ENCODE measurements around the gene INS. TPM values are rescaled to one million over a fixed set of nuclear protein-coding genes. Genes with fewer than 3 reads are reported as not detected.

The INS gene
- total RNA-seq, 2 experiments from 2014 or later, result not detected

DNA sequence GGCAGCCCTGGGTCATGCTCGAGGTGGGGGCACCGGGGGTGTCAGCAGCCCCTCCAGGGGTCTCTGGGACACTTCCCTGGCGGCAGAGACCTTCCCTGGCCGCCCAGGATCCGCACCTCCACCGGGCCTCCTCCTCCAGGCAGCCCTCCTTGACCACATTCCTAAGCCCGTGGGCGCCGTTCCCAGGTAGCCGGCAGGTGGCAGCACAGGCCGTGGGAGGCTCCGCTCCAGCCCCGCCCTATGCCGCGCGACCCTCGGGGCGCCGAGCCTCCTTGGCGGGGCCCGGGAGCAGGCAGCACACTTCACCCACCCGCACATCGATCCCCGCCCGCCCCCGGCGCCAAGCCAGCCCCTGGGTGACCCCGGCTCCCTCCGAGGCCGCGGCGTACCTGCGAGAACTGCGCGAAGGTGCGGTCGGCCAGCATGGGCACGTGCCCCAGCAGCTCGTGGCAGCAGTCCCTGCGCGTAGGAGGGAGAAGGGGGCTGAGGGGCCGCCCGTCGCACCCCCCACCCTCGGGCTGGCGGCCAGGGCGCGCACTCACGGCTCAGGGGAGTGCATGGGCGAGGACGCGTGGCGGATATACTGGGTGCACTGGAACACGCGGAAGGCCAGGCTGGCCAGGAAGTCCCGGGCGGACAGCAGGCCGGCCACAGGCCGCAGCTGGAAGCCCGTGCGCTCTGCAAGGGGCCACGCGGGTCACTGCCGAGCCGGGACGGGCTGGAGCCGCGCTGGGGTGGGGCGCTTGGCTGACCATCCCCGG is 5.3 kb upstream of the INS start:
- H3K4me3 Mint-ChIP-seq, result no peak overlapping the region
- ATAC-seq (peak; percentile 71), DNase-seq (peak; percentile 50)
- no peak overlapping the region for H3K27ac Mint-ChIP-seq
- H3K4me1 Mint-ChIP-seq (ENCODE audit: low read depth), result no peaks in the 10 kb centered on the region
- ChIA-PET CTCF (interaction anchor here (0.7 to 3.2 kb wide), 3 partner anchors 83 to 255 kb away, joined by 3 to 11 read pairs (median 4); no protein-coding TSS in a partner anchor), POLR2A (no interaction called here)
- H3K27me3 Mint-ChIP-seq (ENCODE audit: low read depth), result no peaks in the 10 kb centered on the region
- no peaks in the 10 kb centered on the region for H3K9me3 Mint-ChIP-seq (ENCODE audit: insufficient read depth)
- no peaks in the 10 kb centered on the region for H3K36me3 Mint-ChIP-seq (ENCODE audit: low read depth)

GRCh38 chr11:2165571-2165970 is 4.6 kb upstream of the INS start:
- CTCF ChIA-PET, result interaction anchor here (1.6 to 3.2 kb wide), 2 partner anchors 139 to 255 kb away, joined by 4 to 11 read pairs; no protein-coding TSS in a partner anchor
- POLR2A ChIA-PET, result no interaction called here
- Mint-ChIP-seq H3K27me3 (ENCODE audit: low read depth) (no peaks in the 10 kb centered on the region), H3K9me3 (ENCODE audit: insufficient read depth) (no peaks in the 10 kb centered on the region), H3K4me1 (ENCODE audit: low read depth) (no peaks in the 10 kb centered on the region), H3K36me3 (ENCODE audit: low read depth) (no peaks in the 10 kb centered on the region), H3K27ac (no peak overlapping the region), H3K4me3 (no peak overlapping the region)
- ATAC-seq (no peak), DNase-seq (no peak)

GRCh38 chr11:2164861-2165555 is 4.0 kb upstream of the INS start:
- no peak overlapping the region for H3K4me3 Mint-ChIP-seq
- H3K4me1 Mint-ChIP-seq (ENCODE audit: low read depth), result no peaks in the 10 kb centered on the region
- ATAC-seq (no peak), DNase-seq (no peak)
- ChIA-PET POLR2A (no interaction called here), CTCF (interaction anchor here (1.6 to 3.2 kb wide), 2 partner anchors 140 to 256 kb away, joined by 4 to 11 read pairs; no protein-coding TSS in a partner anchor)
- no peaks in the 10 kb centered on the region for H3K36me3 Mint-ChIP-seq (ENCODE audit: low read depth)
- no peak overlapping the region for H3K27ac Mint-ChIP-seq
- no peaks in the 10 kb centered on the region for H3K9me3 Mint-ChIP-seq (ENCODE audit: insufficient read depth)
- H3K27me3 Mint-ChIP-seq (ENCODE audit: low read depth), result no peaks in the 10 kb centered on the region

DNA sequence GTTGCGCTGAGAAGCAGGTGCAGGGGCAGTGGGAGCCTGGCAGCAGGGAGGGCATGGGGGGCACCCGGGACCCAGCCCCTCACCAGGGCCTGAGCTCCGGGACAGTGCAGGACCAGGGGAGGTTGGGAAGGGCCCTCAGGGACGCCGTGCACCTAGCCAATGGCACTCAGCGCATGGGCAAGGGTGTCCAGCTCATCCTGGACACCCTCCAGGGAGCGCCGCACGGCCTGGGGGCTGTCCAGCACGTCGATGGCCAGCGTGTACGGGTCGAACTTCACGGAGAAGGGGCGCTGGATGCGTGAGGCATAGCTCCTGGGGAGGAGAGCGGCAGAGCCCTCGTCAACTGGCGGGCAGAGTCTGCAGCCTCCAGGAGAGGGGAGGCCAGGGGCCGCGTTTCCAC is 3.1 kb upstream of the INS start:
- ATAC-seq, result no peak
- H3K4me3 Mint-ChIP-seq, result no peak overlapping the region

DNA sequence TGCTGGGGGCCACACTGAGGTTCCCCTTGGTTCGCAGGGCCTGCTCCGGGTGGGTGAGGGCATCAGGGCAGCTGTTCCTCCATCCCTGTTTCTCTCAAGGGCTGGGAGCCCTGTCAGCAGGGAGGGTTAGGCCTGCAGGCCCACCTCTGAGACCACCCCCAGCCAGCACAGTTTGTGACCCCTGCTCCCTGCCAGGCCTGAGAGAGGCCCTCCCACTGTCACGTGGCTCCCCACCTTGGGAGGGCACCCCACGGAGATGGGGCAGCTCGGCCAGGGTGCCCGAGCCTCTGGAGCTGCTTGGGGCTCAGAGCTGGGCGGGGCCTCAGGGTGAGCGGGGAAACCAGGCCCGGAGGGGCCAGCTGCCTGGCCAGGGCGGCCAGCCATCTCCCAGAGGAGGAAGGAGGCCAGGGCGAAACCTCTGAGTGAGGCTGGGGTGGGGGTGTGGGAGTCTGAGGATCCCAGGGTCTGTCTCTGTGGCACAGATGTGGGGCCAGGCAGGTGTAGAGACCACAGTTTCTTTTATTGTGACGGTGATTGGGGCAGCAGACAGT is 2.5 kb upstream of the INS start:
- Mint-ChIP-seq H3K4me1 (ENCODE audit: low read depth) (no peaks in the 10 kb centered on the region), H3K4me3 (no peak overlapping the region), H3K36me3 (ENCODE audit: low read depth) (no peaks in the 10 kb centered on the region), H3K27me3 (ENCODE audit: low read depth) (no peaks in the 10 kb centered on the region), H3K27ac (no peak overlapping the region), H3K9me3 (ENCODE audit: insufficient read depth) (no peaks in the 10 kb centered on the region)
- POLR2A ChIA-PET, result no interaction called here
- ATAC-seq (no peak), DNase-seq (no peak)
- CTCF ChIA-PET, result interaction anchor here (1.2 kb wide), 1 partner anchor 9 kb away, joined by 3 read pairs; no protein-coding TSS in a partner anchor

More for the DNA sequence above, 3.1 kb upstream of the INS start:
- ChIA-PET POLR2A (no interaction called here), CTCF (interaction anchor here (1.2 kb wide), 1 partner anchor 9 kb away, joined by 3 read pairs; no protein-coding TSS in a partner anchor)
- DNase-seq, result no peak
- H3K9me3 Mint-ChIP-seq (ENCODE audit: insufficient read depth), result no peaks in the 10 kb centered on the region
- no peak overlapping the region for H3K27ac Mint-ChIP-seq
- no peaks in the 10 kb centered on the region for H3K36me3 Mint-ChIP-seq (ENCODE audit: low read depth)
- H3K27me3 Mint-ChIP-seq (ENCODE audit: low read depth), result no peaks in the 10 kb centered on the region
- no peaks in the 10 kb centered on the region for H3K4me1 Mint-ChIP-seq (ENCODE audit: low read depth)

GRCh38 chr11:2159536-2160413 is 1.2 kb downstream of the INS start:
- no peak overlapping the region for H3K27ac Mint-ChIP-seq
- H3K36me3 Mint-ChIP-seq (ENCODE audit: low read depth), result no peaks in the 10 kb centered on the region
- H3K4me1 Mint-ChIP-seq (ENCODE audit: low read depth), result no peaks in the 10 kb centered on the region
- CTCF ChIA-PET, result interaction anchor here (2.8 kb wide), 1 partner anchor 8 kb away, joined by 12 read pairs; no protein-coding TSS in a partner anchor
- POLR2A ChIA-PET, result no interaction called here
- H3K4me3 Mint-ChIP-seq, result no peak overlapping the region
- no peaks in the 10 kb centered on the region for H3K9me3 Mint-ChIP-seq (ENCODE audit: insufficient read depth)
- ATAC-seq, result no peak
- DNase-seq, result no peak
- no peaks in the 10 kb centered on the region for H3K27me3 Mint-ChIP-seq (ENCODE audit: low read depth)

- Mint-ChIP-seq H3K9me3 (ENCODE audit: insufficient read depth) (no peaks in the 10 kb centered on the region), H3K4me3 (no peak overlapping the region), H3K36me3 (ENCODE audit: low read depth) (no peaks in the 10 kb centered on the region), H3K27ac (no peak overlapping the region), H3K4me1 (ENCODE audit: low read depth) (no peaks in the 10 kb centered on the region), H3K27me3 (ENCODE audit: low read depth) (no peaks in the 10 kb centered on the region)
- ChIA-PET POLR2A (no interaction called here), CTCF (interaction anchor here (1.2 to 3.3 kb wide), 2 partner anchors 122 to 465 kb away, joined by 4 to 23 read pairs; no protein-coding TSS in a partner anchor)
- DNase-seq (no peak), ATAC-seq (no peak)
Measured at GRCh38 chr11:2158966-2159365, 2.0 kb downstream of the INS start.

DNA sequence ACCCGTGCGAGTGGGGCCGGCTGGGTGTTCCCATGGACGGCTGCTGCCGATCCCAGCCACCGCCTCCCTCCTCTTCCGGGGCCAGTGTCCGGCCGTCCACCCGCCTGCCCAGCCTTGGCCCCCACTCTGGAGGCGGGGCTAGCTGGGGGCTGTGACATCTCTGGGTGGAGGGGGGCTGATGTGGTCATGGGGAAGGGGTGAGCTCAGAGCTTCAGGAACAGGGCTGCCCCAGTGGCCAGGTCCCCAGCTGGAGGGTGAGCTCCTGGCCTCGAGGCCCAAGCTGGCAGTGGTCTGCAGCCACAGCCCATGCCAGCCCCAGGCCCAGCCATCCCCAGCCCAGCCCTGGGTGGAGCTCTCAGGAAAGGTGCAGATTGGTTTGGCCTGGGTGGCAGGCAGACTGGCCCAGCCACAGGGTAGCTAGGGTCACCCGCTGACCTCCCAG is 2.7 kb downstream of the INS start:
- ChIA-PET POLR2A (no interaction called here), CTCF (interaction anchor here (1.2 to 3.3 kb wide), 3 partner anchors 121 to 464 kb away, joined by 3 to 23 read pairs (median 4); no protein-coding TSS in a partner anchor)
- Mint-ChIP-seq H3K27me3 (ENCODE audit: low read depth) (no peaks in the 10 kb centered on the region), H3K36me3 (ENCODE audit: low read depth) (no peaks in the 10 kb centered on the region), H3K4me3 (no peak overlapping the region), H3K4me1 (ENCODE audit: low read depth) (no peaks in the 10 kb centered on the region), H3K27ac (no peak overlapping the region), H3K9me3 (ENCODE audit: insufficient read depth) (no peaks in the 10 kb centered on the region)
- no peak for ATAC-seq
- no peak for DNase-seq

GRCh38 chr11:2157294-2158040 is 3.5 kb downstream of the INS start:
- Mint-ChIP-seq H3K36me3 (ENCODE audit: low read depth) (no peaks in the 10 kb centered on the region), H3K4me1 (ENCODE audit: low read depth) (no peaks in the 10 kb centered on the region), H3K27me3 (ENCODE audit: low read depth) (no peaks in the 10 kb centered on the region), H3K4me3 (no peak overlapping the region), H3K27ac (no peak overlapping the region), H3K9me3 (ENCODE audit: insufficient read depth) (no peaks in the 10 kb centered on the region)
- ChIA-PET POLR2A (no interaction called here), CTCF (interaction anchor here (0.9 to 3.3 kb wide), 4 partner anchors 120 to 464 kb away, joined by 3 to 23 read pairs (median 4); no protein-coding TSS in a partner anchor)
- ATAC-seq (no peak), DNase-seq (no peak)

DNA sequence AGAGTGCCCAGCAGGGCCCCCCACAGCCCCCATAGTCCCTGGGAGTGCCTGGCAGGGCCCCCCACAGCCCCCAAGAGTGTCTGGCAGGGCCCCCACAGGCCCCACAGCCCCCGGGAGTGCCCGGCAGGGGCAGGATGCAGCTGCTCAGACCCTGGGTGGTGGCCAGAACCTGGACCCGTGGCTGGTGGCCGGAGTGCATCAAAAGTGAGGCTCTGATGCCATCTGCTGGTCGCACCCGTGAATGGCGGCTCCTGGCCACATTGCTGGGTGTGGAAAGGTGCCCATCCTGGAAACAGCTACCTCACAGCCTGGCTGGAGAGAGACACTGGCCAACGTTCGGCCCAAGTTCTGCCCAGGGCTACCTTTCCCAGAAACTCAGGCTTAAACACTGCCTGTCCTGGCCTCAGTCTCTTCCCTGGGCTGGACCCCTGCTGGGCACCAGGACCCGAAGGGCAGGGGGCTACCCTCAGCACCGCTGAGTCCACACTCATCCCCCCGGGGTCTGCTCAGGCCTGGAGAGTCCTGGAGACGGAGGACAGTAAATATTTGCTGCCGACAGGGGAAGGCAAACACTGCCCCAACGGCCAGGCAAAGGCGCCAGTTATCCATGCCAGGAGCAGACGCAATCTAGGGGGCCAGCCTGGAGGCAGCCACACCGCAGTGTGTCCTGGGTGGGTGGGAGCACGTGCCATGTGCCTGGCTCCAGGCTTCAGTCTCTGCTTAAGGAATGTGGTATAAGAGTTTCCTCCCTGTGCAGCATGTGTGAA is 4.4 kb downstream of the INS start:
- H3K4me3 Mint-ChIP-seq, result no peak overlapping the region
- POLR2A ChIA-PET, result no interaction called here
- DNase-seq, result peak; percentile 70

More for the DNA sequence above, 4.4 kb downstream of the INS start:
- Mint-ChIP-seq H3K36me3 (ENCODE audit: low read depth) (no peaks in the 10 kb centered on the region), H3K4me1 (ENCODE audit: low read depth) (peaks cover 3% of the 10 kb centered on the region), H3K27ac (no peak overlapping the region), H3K9me3 (ENCODE audit: insufficient read depth) (no peaks in the 10 kb centered on the region), H3K27me3 (ENCODE audit: low read depth) (no peaks in the 10 kb centered on the region)
- no peak for ATAC-seq
- CTCF ChIA-PET, result interaction anchor here (0.6 to 3.3 kb wide), 8 partner anchors 9 to 324 kb away, joined by 3 to 23 read pairs (median 3); no protein-coding TSS in a partner anchor
